DND-41 (cell line): ENCODE measurements around the gene AGFG2.

Experiments
- ATAC-seq: fragments of 200-7000 bp; cut with Tn5 transposase; 3 replicates; pipeline ENCODE4 v1.9.1; 2021; ENCODE audit warnings: low read depth; ENCODE audit not compliant: insufficient read depth
- DNase-seq: peaks from one replicate; pipeline ENCODE4 v3.0.0-alpha.2; 2020
- H2AFZ ChIP-seq: 2 replicates; pipeline ENCODE4 v1.6.0; 2012; ENCODE audit warnings: low read depth, low read length
- H3K27ac ChIP-seq: 2 replicates; pipeline ENCODE4 v1.5.1; 2012; ENCODE audit warnings: low read length, inconsistent platforms
- H3K27me3 ChIP-seq: fragments of 200-600 bp; sonication (generic); 2 replicates; pipeline ENCODE4 v1.6.0; 2012; ENCODE audit warnings: low read length, mild to moderate bottlenecking, inconsistent platforms; ENCODE audit not compliant: insufficient read depth, poor library complexity
- H3K36me3 ChIP-seq: 2 replicates; pipeline ENCODE4 v1.5.1; 2012; ENCODE audit warnings: low read length, inconsistent platforms; ENCODE audit not compliant: insufficient read depth
- H3K4me1 ChIP-seq: 2 replicates; pipeline ENCODE4 v1.5.1; 2012; ENCODE audit warnings: mild to moderate bottlenecking, low read length; ENCODE audit not compliant: insufficient read depth
- H3K4me2 ChIP-seq: 2 replicates; pipeline ENCODE4 v1.6.0; 2012; ENCODE audit warnings: mild to moderate bottlenecking, moderate library complexity, low read length, inconsistent platforms; ENCODE audit not compliant: insufficient read depth
- H3K4me3 ChIP-seq, 2 experiments: fragments of 200-600 bp in 1 of 2; shearing (Covaris generic) in 1 of 2; 2 replicates each; pipeline ENCODE4 v1.5.1; 2012 to 2016; ENCODE audit warnings: inconsistent platforms in 2 of 2, low read length in 2 of 2, mild to moderate bottlenecking in 2 of 2, low read depth in 1 of 2, moderate library complexity in 1 of 2
- H3K79me2 ChIP-seq: 2 replicates; pipeline ENCODE4 v1.6.0; 2012; ENCODE audit warnings: low read length, inconsistent platforms; ENCODE audit not compliant: insufficient read depth
- H3K9ac ChIP-seq: 2 replicates; pipeline ENCODE4 v1.6.0; 2012; ENCODE audit warnings: low read depth, mild to moderate bottlenecking, inconsistent platforms, low read length, moderate library complexity
- H3K9me3 ChIP-seq: 2 replicates; pipeline ENCODE4 v1.5.1; 2012; ENCODE audit warnings: low read length, moderate library complexity, mild to moderate bottlenecking, inconsistent platforms; ENCODE audit not compliant: insufficient read depth, severe bottlenecking
- H4K20me1 ChIP-seq: 2 replicates; pipeline ENCODE4 v1.6.0; 2012; ENCODE audit warnings: low read length; ENCODE audit not compliant: insufficient read depth
- CTCF ChIP-seq: IDR thresholded peaks from 2 replicates; pipeline ENCODE4 v1.5.1; 2012; ENCODE audit warnings: borderline replicate concordance, low read length, moderate library complexity, mild to moderate bottlenecking; ENCODE audit not compliant: poor library complexity, severe bottlenecking; ENCODE audit errors: extremely low read depth
- EZH2 ChIP-seq: IDR thresholded peaks from 3 replicates; pipeline ENCODE4 v1.6.1; 2012; ENCODE audit warnings: borderline replicate concordance, low read depth, mild to moderate bottlenecking, moderate library complexity, low read length, inconsistent platforms; ENCODE audit not compliant: severe bottlenecking

AGFG2 gene

GRCh38 chr7:100491192-100491578 lies 47.8 kb upstream of the AGFG2 start:
- no peak for DNase-seq

GRCh38 chr7:100492738-100493475 lies 46.1 kb upstream of the AGFG2 start:
- no peaks in the 10 kb centered on the region for H4K20me1 ChIP-seq
- H3K4me1 ChIP-seq = no peaks in the 10 kb centered on the region
- peaks cover 32% of the 10 kb centered on the region for H3K27me3 ChIP-seq
- H2AFZ ChIP-seq = no peak overlapping the region
- no peak overlapping the region for H3K27ac ChIP-seq
- no peak overlapping the region for H3K4me2 ChIP-seq
- ATAC-seq (no peak), DNase-seq (no peak)
- no peaks in the 10 kb centered on the region for H3K79me2 ChIP-seq
- H3K9ac ChIP-seq = no peak overlapping the region
- no peak for TF ChIP-seq EZH2
- no peak for TF ChIP-seq CTCF
- no peaks in the 10 kb centered on the region for H3K9me3 ChIP-seq
- H3K4me3 ChIP-seq = no peak overlapping the region
- no peaks in the 10 kb centered on the region for H3K36me3 ChIP-seq

More at GRCh38 chr7:100491192-100491578, 47.8 kb upstream of the AGFG2 start:
- Histone ChIP-seq H3K79me2 (no peaks in the 10 kb centered on the region), H3K4me1 (no peaks in the 10 kb centered on the region), H3K4me2 (no peak overlapping the region), H4K20me1 (no peaks in the 10 kb centered on the region), H3K36me3 (no peaks in the 10 kb centered on the region), H3K27ac (no peak overlapping the region), H2AFZ (no peak overlapping the region), H3K9ac (no peak overlapping the region), H3K4me3 (no peak overlapping the region), H3K9me3 (no peaks in the 10 kb centered on the region), H3K27me3 (peaks cover 32% of the 10 kb centered on the region)
- no peak for ATAC-seq
- no peak for TF ChIP-seq EZH2
- no peak for TF ChIP-seq CTCF

GRCh38 chr7:100493476-100494264 lies 45.3 kb upstream of the AGFG2 start:
- Histone ChIP-seq H3K79me2 (no peaks in the 10 kb centered on the region), H4K20me1 (no peaks in the 10 kb centered on the region), H3K4me1 (no peaks in the 10 kb centered on the region), H3K9ac (no peak overlapping the region), H3K9me3 (no peaks in the 10 kb centered on the region), H2AFZ (no peak overlapping the region), H3K4me2 (no peak overlapping the region), H3K27me3 (peaks cover 32% of the 10 kb centered on the region), H3K36me3 (no peaks in the 10 kb centered on the region), H3K4me3 (no peak overlapping the region), H3K27ac (no peak overlapping the region)
- TF ChIP-seq EZH2 (peak; percentile 73), CTCF (no peak)
- no peak for DNase-seq
- ATAC-seq = peak; percentile 47
